Esophagus muscularis mucosa (tissue), 4 donors: ENCODE results near the gene RUSF1. TPM values are rescaled to one million over a fixed set of nuclear protein-coding genes. Genes with fewer than 3 reads are reported as not detected.
"Not testable (repeated sequence)": the region's sequence is repeated elsewhere in the genome, so short reads cannot be mapped to it uniquely, and the experiment has no call there.

Source experiments
- DNase-seq: peaks from one replicate; pipeline ENCODE4 v3.0.0-alpha.2; 2017; ENCODE audit errors: extremely low spot score
- H3K27ac ChIP-seq, 4 donors: fragments of 200-600 bp; sonication (generic); replicated peaks in 1 of 4; 1 replicate in 3 of 4; 2 replicates in 1 of 4; pipeline ENCODE4 v1.5.1; 2016 to 2019; ENCODE audit warnings: mild to moderate bottlenecking in 1 of 4
- H3K27me3 ChIP-seq, 4 donors: fragments of 200-600 bp; sonication (generic); one replicate each; pipeline versions ENCODE4 v1.5.1 to v1.6.0; 2016 to 2019
- H3K36me3 ChIP-seq, 4 donors: fragments of 200-600 bp; sonication (generic); one replicate each; pipeline ENCODE4 v1.5.1; 2016 to 2019
- H3K4me1 ChIP-seq, 4 donors: fragments of 200-600 bp; sonication (generic); one replicate each; pipeline ENCODE4 v1.5.1; 2016 to 2019
- H3K4me3 ChIP-seq, 4 donors: fragments of 200-600 bp; sonication (generic); 1 replicate in 2 of 4; 2 replicates in 2 of 4; pipeline ENCODE4 v1.5.1; 2016 to 2019; ENCODE audit warnings: mild to moderate bottlenecking in 4 of 4, moderate library complexity in 1 of 4
- H3K9me3 ChIP-seq, 4 donors: fragments of 200-600 bp; sonication (generic); 1 replicate in 3 of 4; 2 replicates in 1 of 4; pipeline ENCODE4 v1.5.1; 2016 to 2019
- EP300 ChIP-seq: sonication (generic); formaldehyde crosslinking; IDR thresholded peaks from one replicate; pipeline ENCODE4 v1.6.1; 2017; ENCODE audit warnings: antibody characterized with exemption
- POLR2A ChIP-seq: fragments of 450-650 bp; IDR thresholded peaks from one replicate; pipeline ENCODE4 v1.6.1; 2017; ENCODE audit warnings: antibody characterized with exemption, moderate library complexity, mild to moderate bottlenecking, low read depth
- POLR2AphosphoS5 ChIP-seq, 2 donors: sonication (generic); formaldehyde crosslinking; IDR thresholded peaks; one replicate each; pipeline ENCODE4 v1.6.1; 2017; ENCODE audit warnings: antibody characterized with exemption in 2 of 2
- WGBS: methylation state at CpG from one replicate; pipeline ENCODE4 v1.1.5; 2018; 5-methylcytosine and 5-hydroxymethylcytosine counted together
- intact Hi-C: fragments of 100-400 bp; cut with DNase I; formaldehyde crosslinking; loops from one replicate; pipeline ENCODE4 v1.15.1; 2023
- total RNA-seq, 4 donors: library from RNA; depleted of rRNA; stranded (reverse); fragments of >200 nt; gene quantifications; one replicate each; pipeline versions ENCODE4 v1.1.0 to v1.2.1, GENCODE V29; 2016
- TF ChIP-seq, protein P1 (sequence below), 3 experiments: fragments of 200-600 bp in 2 of 3; fragments of 450-650 bp in 1 of 3; sonication (generic) in 2 of 3; IDR thresholded peaks; one replicate each; pipeline ENCODE4 v1.5.1; 2017 to 2019; ENCODE audit warnings: antibody characterized with exemption in 3 of 3, mild to moderate bottlenecking in 2 of 3, moderate library complexity in 1 of 3

Gene RUSF1
- total RNA-seq, 4 donors from 2014 or later: 32.4 to 51.3 (median 43.6) TPM

DNA sequence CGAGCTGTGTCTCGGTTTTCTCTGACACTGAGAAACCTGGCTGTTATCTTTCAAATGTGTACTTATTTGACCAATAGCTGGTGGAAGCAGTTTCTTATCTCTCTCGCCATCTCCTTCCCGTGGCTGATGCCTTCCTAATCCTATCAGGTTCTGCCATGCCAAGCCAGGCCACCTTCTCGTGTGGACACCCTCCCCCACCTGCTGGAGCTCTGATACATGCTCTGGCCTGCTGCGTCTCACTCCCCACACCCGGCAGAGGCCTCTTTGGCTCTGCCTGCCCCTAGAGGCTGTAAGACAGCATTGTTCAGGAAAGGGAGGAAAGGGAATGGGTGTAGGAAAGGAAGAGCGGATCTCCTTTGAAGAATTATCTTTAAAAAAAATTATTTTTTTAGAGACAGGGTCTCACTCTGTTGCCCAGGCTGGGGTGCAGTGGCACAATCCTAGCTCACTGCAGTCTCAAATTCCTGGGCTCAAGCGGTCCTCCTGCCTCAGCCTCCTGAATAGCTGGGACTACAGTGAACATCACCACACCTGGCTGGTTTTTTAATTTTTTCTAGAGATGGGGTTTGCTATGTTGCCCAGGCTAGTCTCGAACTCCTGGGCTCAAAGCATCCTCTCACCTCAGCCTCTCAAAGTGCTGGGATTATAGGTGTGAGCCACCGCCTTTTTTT, 56.4 kb downstream of the RUSF1 start:
- Histone ChIP-seq H3K36me3 (peaks cover 0 to 5% (median 2%) of the 10 kb centered on the region in 4 donors), H3K4me3 (no peak overlapping the region), H3K4me1 (peaks cover 55 to 61% (median 59%) of the 10 kb centered on the region in 4 donors), H3K9me3 (no peaks in the 10 kb centered on the region), H3K27ac (peak overlapping the region; percentile 58 to 71 (median 66)), H3K27me3 (no peaks in the 10 kb centered on the region)
- no peak for DNase-seq
- WGBS: 44% methylated on average over 11 of the region's 11 CpGs
- TF ChIP-seq POLR2AphosphoS5 (IDR thresholded peaks at IDR 0.05): peak; percentile 23
- TF ChIP-seq, protein P1, sequence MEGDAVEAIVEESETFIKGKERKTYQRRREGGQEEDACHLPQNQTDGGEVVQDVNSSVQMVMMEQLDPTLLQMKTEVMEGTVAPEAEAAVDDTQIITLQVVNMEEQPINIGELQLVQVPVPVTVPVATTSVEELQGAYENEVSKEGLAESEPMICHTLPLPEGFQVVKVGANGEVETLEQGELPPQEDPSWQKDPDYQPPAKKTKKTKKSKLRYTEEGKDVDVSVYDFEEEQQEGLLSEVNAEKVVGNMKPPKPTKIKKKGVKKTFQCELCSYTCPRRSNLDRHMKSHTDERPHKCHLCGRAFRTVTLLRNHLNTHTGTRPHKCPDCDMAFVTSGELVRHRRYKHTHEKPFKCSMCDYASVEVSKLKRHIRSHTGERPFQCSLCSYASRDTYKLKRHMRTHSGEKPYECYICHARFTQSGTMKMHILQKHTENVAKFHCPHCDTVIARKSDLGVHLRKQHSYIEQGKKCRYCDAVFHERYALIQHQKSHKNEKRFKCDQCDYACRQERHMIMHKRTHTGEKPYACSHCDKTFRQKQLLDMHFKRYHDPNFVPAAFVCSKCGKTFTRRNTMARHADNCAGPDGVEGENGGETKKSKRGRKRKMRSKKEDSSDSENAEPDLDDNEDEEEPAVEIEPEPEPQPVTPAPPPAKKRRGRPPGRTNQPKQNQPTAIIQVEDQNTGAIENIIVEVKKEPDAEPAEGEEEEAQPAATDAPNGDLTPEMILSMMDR (IDR thresholded peaks at IDR 0.05): peak; percentile 44 to 57 (median 55)
- TF ChIP-seq POLR2A: no peak
- intact Hi-C loops: loop anchor here (10.0 kb wide), 1 partner anchor 413 kb away; no protein-coding TSS in a partner anchor

DNA sequence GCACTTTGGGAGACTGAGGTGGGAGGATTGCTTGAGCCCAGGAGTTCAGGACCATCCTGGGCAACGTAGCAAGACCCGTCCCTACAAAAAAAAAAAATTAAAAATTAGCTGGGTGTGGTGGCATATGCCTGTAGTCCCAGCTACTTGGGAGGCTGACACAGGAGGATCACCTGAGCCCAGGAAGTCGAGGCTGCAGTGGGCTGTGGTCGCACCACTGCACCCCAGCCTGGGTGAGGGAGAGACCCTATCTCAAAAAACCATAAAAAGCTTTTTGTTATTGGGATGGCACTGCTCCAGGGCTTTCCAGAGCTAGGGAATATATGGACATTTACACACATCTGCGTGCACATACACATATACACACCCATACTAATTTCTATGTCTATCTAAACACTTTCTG, 57.0 kb downstream of the RUSF1 start:
- H3K27me3 ChIP-seq: no peaks in the 10 kb centered on the region
- H3K4me3 ChIP-seq: no peak overlapping the region
- H3K4me1 ChIP-seq: peaks cover 50 to 55% (median 53%) of the 10 kb centered on the region in 4 donors
- intact Hi-C loops: loop anchor here (10.0 kb wide), 1 partner anchor 414 kb away; no protein-coding TSS in a partner anchor
- DNase-seq: no peak
- no peak for TF ChIP-seq POLR2AphosphoS5 (IDR thresholded peaks at IDR 0.05)
- 84% methylated on average over 5 of the region's 5 CpGs for WGBS
- H3K27ac ChIP-seq: peak overlapping the region in 3 of 4 donors; percentile 58 to 67 (median 66)
- H3K36me3 ChIP-seq: peaks cover 0 to 5% (median 2%) of the 10 kb centered on the region in 4 donors
- no peaks in the 10 kb centered on the region for H3K9me3 ChIP-seq

DNA sequence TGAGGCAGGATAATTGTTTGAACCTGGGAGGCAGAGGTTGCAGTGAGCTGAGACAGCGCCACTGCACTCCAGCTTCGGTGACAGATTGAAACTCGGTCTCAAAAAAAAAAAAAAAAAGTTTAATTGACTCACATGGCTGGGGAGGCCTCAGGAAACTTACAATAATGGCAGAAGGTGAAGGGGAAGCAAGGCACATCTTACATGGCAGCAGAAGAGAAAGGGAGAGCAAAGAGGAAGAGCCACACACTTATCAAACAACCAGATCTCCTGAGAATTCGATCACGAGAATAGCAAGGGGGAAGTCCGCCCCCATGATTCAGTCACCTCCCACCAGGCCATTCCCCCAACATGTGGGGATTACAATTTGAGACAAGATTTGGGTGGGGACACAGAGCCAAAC, 62.3 kb downstream of the RUSF1 start:
- not testable (repeated sequence) for DNase-seq, H3K4me3 ChIP-seq, H3K9me3 ChIP-seq, H3K27ac ChIP-seq, H3K36me3 ChIP-seq, H3K27me3 ChIP-seq
- WGBS: 78% methylated on average over 6 of the region's 6 CpGs
- intact Hi-C loops: loop anchor here (10.0 kb wide), 1 partner anchor 371 kb away; the partner anchor contains the start of genes ZNF646 and ZNF668
- peaks cover 7 to 19% (median 13%) of the 10 kb centered on the region in 4 donors for H3K4me1 ChIP-seq

DNA sequence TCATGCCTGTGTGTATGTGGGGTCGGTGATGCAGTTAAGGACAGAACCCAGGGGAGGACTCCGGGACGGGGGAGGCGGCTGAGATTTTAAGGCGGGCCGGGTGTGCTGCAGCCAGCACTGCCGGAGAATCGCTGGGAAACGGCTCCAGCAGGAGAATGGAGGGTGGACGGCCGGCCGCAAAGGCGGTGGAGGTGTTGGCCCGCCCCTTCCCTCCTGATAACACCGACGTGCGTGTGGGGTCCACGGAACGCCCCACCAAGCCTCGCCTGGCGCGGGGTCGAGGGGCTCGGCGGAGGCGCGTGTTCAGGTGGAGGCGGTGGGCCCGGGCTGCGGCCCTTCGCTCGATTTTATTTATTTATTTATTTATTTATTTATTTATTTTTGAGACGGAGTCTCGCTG, 66.2 kb downstream of the RUSF1 start:
- peaks cover 7 to 17% (median 13%) of the 10 kb centered on the region in 4 donors for H3K4me1 ChIP-seq
- H3K36me3 ChIP-seq: no peaks in the 10 kb centered on the region
- H3K27me3 ChIP-seq: no peaks in the 10 kb centered on the region
- H3K9me3 ChIP-seq: no peaks in the 10 kb centered on the region
- H3K27ac ChIP-seq: peak overlapping the region; percentile 89 to 97 (median 94)
- H3K4me3 ChIP-seq: peak overlapping the region; percentile 64 to 87 (median 76)
- DNase-seq: no peak
- TF ChIP-seq, protein P1 (IDR thresholded peaks at IDR 0.05): no peak
- no peak for TF ChIP-seq EP300
- TF ChIP-seq POLR2A: no peak
- no peak for TF ChIP-seq POLR2AphosphoS5 (IDR thresholded peaks at IDR 0.05)
- 74% methylated on average over 34 of the region's 34 CpGs for WGBS
- intact Hi-C loops: loop anchor here (2.0 to 10.0 kb wide), 3 partner anchors 265 to 457 kb away; partner anchors contain the start of genes HSD3B7, ZNF646 and ZNF668

DNA sequence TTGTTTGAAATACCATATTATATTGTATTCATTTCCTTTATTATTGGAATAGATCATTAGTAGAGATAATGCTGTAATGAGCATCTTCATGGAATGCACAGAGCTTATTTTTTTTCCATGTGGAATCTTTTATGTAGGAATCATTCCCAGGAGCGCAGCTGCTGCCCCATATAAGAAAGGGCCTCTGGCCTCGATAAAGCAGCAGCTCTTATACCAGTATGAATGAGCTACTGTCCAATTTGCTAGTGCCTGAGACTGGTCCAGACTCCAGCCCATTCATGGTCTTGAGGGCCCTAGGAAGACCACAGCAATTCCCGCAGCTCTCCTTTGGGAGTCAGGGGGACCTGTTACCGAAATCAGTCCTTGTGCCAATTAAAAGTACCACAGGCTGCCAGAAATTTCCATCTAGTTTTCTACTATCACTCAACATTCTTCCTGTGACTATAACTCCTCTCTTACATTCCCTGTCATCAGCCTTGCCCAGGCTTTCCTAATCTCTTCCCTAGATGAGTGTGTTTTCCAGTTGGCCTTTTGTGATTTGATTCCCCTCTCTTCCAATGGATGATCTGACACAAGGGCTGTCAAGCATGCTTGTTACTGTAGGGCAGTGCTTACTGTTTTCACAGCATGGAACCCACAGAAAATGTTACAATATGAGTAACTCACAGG, 67.5 kb downstream of the RUSF1 start:
- no peak overlapping the region for H3K4me3 ChIP-seq
- TF ChIP-seq POLR2AphosphoS5 (IDR thresholded peaks at IDR 0.05) (no peak), EP300 (no peak), POLR2A (no peak)
- TF ChIP-seq, protein P1 (IDR thresholded peaks at IDR 0.05): no peak
- H3K27ac ChIP-seq: no peak overlapping the region
- intact Hi-C loops: loop anchor here (5.0 to 10.0 kb wide), 2 partner anchors 263 to 366 kb away; partner anchors contain the start of genes ZNF646 and ZNF668
- no peaks in the 10 kb centered on the region for H3K27me3 ChIP-seq
- 69% methylated on average over 4 of the region's 4 CpGs for WGBS
- no peak for DNase-seq
- peaks cover 0 to 7% (median 0%) of the 10 kb centered on the region in 4 donors for H3K36me3 ChIP-seq
- peaks cover 7 to 17% (median 13%) of the 10 kb centered on the region in 4 donors for H3K4me1 ChIP-seq
- H3K9me3 ChIP-seq: no peaks in the 10 kb centered on the region
